ENCODE results near the gene MEOX1.
"Not testable (repeated sequence)": the region's sequence is repeated elsewhere in the genome, so short reads cannot be mapped to it uniquely, and the experiment has no call there.

MEOX1 gene

GRCh38 chr17:43661699-43662412 lies at the start of gene MEOX1:
TSS of gene MEOX1 (minus strand) at chr17:43661922. CDS start at chr17:43661534, 388 bp downstream.
- no peak for DNase-seq

DNA sequence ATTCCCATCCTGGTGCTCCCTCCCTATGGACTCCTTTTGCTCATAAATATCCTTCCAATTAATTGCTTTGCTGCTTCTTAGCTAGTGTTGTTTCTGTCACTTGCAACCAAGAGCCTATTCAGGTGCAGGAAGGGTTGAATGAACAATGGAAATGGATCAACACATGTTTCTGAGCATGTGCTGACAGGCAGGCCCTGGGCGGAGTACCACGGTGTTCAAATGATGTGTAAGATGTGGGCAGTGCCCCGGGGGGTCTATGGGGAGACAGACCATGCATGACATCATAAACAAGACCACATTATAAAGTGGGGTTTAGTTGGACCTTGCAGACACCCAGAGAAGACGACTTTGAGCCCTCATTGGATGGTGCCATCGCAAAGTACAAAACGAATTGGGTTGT lies 48.4 kb upstream of the MEOX1 start:
- DNase-seq, result no peak

GRCh38 chr17:43709210-43709609 lies 47.5 kb upstream of the MEOX1 start:
- no peak for DNase-seq

DNA sequence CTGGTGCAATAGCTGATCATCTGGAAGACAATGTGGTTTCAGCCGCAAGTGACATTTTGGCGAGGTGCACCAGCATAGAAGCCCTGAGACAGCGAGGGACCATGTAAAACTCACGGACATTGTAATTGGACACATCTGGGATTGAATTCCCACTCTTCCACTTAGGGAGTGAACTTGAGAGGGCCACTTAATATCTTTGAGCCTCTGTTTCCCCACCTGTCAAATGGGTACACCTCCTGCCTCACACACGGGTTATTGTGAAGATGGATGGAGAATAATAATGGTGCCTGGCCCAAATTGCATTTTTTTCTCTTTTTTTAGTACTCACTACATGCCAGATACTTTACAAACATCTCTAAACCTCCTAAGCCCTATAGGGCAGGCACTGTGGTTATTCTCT lies 45.5 kb upstream of the MEOX1 start:
- DNase-seq, result no peak

GRCh38 chr17:43706235-43706634 lies 44.5 kb upstream of the MEOX1 start:
- DNase-seq, result no peak

DNA sequence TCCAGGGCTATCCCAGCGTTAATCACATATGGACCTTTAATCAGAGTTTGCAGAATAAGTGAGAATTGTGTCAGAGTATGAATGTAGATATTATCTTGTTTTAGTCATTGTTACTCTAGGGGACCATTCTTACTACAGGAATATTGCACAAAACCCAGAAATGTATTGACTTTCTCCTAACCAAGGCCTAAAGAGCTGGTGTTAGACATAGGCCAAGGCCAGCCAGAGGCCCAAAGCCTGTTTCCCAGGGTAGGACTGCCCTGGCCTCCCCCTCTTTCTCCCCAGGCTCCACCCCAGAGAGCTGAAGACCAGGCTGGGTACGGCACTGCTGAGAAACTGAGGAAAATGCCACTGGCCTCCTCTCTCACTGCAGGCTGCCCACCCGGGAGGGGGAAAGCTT lies 41.9 kb upstream of the MEOX1 start:
- DNase-seq, result no peak

- no peak for DNase-seq
Observed at GRCh38 chr17:43702637-43703036, 40.9 kb upstream of the MEOX1 start.

DNA sequence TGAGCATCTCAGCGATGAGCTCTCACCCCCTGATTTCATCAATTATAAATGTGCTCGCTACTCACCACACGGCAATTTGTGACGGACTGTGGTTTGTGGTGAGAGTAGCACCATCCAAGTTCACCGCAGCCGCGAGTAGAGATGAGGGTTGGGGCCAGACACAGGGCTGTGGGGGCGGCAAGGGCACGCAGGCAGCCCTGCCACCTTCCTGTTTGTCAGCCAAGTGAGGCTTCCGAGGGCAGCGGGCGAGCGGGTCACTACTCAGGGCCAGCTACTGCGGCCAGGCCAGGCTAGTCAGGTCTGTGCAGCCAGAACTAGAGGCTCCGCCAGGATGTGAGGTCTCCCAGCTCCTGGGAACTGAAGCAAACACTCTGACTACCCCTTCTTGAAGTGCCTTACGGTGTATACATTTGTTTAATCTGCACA lies 39.6 kb upstream of the MEOX1 start:
- DNase-seq, result peak; percentile 25

DNA sequence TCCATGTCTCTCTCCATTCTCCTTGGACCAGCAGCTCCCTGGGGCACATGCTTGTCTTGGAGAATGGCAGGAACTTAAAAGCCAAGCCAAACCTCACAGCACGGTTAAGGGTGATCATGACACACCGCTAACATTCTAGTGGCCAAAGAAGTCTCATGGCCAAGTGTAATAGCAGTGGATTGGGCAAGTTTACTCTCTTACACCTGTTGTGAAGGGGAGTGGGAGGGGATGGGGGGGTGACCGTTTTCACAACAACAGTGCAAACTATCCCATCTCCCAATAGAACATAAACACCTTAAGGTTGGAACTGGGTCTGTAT lies 37.7 kb upstream of the MEOX1 start:
- no peak for DNase-seq

DNA sequence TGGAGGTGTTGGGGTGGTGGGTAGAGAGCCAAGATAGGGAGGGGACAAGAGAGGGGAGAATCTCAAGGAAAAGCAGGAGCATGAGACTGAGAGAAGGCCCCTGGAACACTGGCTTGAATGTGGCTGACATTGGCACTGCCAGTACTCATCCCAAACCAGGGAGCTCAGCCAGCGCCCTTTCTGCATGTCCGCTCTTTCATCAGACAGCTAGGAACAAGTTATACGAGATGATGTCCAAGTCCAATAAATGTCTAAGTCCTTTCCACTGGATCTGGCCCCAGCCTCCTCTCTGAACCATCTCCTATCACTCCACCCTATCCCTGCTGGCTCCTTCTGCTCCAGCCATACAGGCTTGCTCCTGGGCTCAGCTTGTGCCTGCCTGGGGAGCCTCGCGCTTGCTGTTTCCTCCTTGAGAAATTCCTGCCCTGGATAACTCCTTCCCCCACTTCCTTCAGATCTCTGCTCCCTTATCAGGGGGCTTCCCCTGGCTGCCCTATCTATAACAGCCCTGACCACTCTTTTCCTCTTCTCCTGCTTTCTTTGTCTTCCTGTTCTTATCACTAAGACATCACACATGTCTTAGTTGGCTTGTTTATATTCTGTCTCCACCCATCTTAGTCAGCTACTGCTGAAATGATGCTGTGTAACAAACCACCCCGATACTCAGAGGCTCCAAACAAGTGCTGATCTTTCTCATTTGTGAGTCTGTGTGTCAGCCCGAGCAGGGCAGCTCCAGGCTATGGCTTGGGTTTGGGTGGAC lies 37.1 kb upstream of the MEOX1 start:
- DNase-seq, result no peak

GRCh38 chr17:43697937-43698336 lies 36.2 kb upstream of the MEOX1 start:
- no peak for DNase-seq

GRCh38 chr17:43696891-43697290 lies 35.2 kb upstream of the MEOX1 start:
- DNase-seq, result no peak

DNA sequence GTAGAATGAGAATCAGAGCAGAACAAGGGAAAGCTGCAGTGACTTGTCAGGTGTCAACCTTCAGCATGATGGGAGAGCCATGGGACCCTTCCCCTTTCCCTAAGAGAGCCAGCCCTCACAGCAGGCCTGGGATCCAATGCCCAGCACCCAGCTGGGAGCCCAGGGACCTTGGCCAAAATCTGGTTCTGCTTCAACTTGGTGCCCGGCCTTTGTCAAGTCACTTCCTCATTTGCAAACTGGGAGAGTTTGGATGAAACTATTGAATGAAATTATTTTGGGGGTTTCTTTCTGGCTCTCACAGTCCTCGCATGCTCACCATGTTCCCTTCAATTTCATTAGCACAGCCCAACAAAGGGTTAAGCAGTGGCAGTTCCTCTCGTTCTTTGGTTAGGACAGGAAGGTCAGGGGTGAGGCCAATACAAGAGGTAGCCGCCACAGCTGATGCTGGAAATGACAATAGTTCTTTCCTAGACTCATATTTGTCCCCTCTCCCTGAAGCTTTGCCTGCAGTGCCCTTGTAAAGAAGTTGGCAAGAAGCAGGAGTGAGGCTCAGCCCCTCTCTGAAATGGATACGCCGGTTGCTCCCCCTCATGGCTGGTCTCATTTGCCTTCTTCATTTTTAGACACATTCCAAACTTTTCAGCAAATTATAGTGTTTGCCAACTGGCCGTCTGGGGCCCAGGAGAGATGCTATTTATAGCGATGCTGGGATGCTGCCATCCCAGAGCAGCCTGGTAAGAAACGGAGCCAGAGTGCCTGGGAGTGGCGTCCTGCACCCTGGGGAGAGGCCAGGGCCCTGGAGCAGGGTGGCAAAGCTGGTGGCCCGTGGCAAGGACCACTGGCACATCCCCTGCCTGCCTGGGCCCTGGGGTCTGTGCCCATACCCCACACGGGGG lies 34.5 kb upstream of the MEOX1 start:
- DNase-seq, result no peak

- DNase-seq, result peak; percentile 65
Observed at GRCh38 chr17:43694081-43694870, 32.6 kb upstream of the MEOX1 start.

GRCh38 chr17:43691317-43691693 lies 29.6 kb upstream of the MEOX1 start:
- DNase-seq, result no peak

- no peak for DNase-seq
Observed at GRCh38 chr17:43690624-43691316, 29.0 kb upstream of the MEOX1 start.

DNA sequence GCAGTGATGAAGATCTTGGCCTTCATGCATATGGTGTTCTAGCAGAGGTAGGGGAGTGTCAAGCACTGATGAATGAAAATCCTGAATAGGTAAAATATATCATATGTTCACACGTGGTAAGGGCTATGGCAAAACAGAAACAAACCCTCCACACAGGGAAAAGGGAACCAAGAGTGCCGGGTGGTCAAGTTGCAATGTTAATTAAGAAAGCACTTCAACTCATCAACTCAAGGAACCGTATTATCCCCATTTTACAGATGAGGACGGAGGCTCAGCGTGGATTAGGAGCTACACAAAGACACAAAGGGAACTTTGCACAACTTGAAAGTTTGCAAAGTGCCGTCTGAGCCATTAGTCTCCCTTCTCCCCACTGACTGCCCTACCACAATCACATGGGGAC lies 28.1 kb upstream of the MEOX1 start:
- no peak for DNase-seq

- DNase-seq, result no peak
Observed at GRCh38 chr17:43689131-43689530, 27.4 kb upstream of the MEOX1 start.

- not testable (repeated sequence) for DNase-seq
Observed at GRCh38 chr17:43686957-43687356, 25.2 kb upstream of the MEOX1 start.

DNA sequence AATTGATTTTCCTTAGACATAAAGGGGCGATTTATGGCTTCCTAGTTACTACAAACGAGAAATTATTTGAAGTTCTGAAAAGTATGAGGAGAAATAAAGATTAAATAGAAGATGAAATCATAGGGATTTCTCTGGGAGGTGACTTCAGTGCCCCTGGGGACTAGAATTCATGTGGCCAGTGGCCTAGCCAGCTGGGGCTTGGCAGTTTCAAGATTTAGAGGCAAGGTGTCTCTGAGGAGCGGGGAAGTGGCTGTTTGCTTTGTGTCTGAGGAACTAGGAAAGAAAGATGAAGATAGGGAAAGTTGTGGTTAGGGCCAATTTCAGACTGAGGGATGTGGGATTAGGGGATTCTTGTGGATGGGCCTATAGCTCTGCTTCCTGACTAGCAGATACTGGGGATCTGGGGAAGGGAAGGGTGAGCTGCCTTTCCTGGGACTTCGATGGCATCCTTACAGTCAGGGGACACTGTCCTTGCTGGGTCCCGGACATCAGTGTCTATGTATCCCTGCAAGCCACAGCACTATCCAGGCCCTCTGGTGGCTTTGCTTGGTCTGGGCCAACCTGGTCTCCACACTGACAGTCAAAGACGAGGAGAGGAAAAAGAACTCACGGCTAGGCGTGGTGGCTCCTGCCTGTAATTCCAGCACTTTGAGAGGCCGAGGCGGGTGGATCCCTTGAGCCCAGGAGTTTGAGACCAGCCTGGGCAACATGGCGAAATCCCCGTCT lies 22.4 kb upstream of the MEOX1 start:
- DNase-seq, result no peak

- DNase-seq, result no peak
Observed at GRCh38 chr17:43680461-43680860, 18.7 kb upstream of the MEOX1 start.

DNA sequence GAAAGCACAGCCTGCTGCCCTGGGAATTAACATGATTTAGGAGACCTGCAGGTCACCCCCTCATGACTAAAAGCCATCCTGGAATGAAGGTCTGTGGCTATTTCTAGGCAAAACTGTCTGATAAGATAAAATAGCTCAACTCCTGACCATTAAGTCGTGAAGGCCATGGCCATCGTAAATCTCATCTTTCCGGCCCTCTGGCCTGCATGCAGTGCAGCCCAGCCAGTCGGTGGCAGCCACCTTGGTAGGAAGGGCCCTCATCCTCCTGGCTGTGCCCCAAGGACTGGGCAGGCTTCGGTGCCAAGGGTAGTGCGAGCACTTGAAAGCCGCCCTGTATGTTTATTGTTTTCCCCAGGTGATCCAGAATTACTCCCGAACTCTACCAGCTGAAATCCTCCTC lies 18.2 kb upstream of the MEOX1 start:
- DNase-seq, result no peak
